CD4-positive, alpha-beta T cell treated with Interleukin-4 for 1 hour (primary cell): ENCODE results near the gene TM4SF4.

ENCODE experiments used
- DNase-seq, 2 donors: peaks; one replicate each; pipeline ENCODE4 v3.0.0-alpha.2; 2020 to 2022

TM4SF4 gene

DNA sequence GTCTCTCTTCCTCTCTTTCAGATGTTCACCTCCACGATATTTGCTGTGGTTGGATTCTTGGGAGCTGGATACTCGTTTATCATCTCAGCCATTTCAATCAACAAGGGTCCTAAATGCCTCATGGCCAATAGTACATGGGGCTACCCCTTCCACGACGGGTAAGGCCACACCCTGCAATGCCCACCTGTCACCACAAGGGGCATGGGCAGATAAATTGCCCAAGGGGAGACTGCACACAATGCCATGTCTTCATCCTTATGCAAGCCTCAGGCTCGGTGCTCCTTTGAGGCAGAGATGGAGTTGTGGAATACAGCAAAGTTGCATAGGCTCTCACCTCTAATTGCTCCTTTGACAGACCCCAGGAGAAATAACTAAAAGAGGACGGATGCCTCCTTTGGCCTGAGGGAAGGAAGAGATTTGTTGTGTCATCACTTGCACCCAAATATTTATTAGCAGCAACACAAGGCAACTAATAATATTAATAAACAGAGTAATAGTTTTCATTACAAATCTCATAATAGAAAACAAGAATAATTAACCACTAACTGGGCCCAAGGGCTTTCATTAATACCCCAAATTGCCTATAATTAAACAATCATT, 13.2 kb downstream of the TM4SF4 start:
- peak in 1 of 2 donors; percentile 10 for DNase-seq

DNA sequence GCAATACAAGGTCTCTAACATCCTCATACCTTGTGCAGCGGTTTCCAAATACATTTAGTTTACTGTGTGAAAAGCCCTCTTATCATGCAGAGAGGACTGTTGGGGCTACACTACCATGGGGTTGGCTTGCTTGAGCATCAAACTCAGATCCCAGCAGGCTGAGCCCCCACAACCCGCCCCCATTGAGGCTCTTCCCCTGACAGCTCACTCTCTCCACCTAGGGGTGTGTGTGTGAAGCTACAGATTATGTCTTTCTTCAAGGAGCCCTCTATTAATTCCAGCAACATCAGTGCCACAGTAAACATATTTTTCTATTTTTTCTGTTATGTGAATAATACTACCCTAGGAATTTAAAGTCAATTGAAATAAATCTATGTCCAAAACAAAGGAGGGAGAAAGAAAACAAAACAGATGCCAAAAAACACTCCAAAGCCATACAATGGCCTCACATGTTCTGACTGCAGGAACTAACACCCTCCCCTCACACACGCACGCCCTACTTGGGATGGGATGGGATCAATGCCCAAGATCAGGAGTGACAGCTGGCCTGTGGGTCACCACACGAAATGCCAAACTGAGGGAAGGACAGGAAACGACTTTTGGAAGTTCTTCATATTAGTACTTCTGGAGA, 14.7 kb downstream of the TM4SF4 start:
- DNase-seq = no peak

DNA sequence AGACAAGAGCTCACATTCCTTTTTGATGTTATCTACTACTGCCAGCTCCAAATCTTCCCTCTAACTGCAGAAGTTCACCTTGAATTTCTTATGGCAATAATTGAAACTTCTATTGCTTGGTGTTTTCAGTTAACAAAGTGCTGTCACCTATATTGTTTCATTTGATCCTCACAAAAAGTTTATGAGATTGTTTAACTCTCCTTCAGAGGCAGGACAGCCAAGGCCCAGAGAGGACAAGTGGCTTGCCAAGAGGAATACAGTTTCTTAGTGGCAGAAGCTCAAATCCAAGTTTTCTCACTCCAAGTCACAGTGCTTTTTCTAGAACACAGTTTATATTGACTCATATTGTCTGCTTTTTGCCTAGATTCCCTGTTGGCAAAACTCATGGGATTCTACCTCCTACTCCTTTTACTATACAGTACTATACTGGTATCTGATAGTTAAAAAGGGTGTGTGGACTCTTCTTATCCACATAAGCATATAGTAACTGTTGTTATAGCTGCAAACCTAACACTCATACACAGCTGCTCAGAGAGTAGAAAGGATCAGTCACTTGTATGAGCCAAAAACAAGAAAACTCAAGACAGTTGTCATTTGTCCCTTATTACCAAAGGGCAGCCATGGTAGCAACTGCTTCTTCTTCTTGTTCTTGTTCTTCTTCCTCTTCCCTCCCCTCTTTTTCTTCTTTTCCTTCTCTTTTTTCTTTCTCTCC, 15.9 kb downstream of the TM4SF4 start:
- DNase-seq = no peak

DNA sequence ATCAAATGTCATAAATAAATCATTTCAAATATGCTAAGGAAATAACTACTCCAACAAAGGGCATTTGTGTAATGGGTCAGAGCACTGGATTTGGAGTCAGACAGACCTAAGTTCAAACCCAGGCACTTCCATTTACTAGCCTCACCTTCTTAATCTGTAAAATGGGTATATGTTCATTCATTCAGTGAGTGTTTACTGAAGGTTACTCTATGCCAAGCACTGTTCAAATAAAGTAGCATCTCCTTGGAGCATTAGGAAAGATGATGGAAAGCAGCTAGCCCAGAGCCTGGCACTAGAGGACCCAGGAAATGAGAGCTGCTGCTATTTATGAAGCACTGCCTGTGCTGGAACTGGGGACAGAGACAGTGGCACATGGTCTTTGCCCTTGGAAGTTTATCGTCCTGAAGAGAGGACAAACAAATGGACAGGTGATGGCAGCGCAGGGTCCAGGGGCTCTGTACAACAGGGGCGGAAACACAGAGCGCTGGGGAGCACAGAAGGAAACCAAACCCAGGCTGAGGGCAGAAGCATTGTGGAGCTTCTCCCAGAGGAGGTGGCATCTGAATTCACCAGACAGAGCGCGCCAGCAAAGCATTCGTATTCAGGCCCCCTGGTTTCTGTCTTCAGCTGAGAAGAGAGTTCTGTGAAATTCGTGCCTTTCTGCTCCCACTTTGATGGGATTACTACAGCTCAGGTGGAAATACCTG, 19.0 kb downstream of the TM4SF4 start:
- no peak for DNase-seq

DNA sequence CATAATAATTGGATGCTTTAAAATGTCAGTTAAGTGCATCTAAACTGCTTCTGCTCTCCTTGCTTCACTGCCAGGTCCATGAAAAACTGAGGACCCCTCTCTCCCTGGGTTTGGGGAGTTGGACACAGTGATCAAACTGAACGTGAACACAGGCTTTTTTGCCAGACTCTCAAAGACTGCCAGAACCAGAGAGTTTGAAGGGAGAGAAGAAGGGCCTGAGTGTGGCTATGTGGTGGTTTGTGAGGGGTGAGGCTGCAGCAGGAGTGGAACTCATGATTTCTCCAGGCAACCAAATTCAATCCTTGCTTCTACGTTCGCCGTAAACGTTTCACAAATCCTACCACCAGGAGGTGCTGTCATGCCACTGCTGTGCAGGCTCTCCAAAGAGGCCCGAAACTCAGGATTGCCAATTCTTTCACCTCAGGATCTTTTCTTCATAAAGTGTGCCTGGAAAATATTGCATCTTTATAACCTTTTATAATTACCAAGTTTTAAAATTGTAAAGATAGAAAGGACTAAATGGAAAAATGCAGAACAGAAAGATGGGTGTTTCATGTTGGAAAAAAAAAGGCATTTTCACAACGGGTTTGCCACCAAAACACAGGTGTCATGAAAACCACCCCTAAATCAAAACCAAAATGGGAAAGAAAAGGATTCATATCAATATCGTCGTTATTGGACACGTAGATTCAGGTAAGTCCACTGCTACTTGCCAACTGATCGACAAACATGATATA, 19.7 kb downstream of the TM4SF4 start:
- DNase-seq = peak; percentile 27 to 28

DNA sequence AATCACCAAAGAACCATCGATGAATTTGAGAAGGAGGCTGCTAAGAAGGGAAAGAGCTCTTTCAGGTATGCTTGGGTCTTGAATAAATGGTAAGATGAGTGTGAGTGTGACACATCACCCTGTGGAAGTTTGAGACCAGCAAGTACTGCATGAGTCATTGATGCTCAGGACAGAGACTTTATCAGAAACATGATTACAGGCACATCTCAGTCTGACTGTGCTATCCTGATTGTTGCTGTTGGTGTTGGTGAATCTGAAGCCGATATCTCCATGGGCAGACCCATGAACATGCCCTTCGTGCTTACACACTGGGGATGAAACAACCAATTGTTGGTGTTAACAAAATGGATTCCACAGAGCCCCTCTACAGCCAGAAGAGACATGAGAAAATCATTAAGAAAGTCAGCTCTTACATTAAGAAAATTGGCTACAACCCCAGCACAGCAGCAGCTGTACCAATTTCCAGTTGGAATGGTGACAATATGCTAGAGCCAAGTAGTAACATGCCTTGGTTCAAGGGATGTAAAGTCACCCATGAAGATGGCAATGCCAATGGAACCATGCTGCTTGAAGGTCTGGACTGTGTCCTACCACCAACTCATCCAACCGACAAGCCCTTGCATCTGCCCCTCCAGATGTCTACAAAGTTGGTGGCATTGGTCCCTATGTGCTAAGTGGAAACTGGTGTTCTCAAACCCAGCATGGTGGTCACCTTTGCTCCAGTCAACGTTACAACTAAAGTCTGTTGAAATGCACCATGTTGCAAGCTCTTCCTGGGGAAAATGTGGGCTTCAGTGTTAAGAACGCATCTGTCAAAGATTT, 20.5 kb downstream of the TM4SF4 start:
- no peak for DNase-seq

DNA sequence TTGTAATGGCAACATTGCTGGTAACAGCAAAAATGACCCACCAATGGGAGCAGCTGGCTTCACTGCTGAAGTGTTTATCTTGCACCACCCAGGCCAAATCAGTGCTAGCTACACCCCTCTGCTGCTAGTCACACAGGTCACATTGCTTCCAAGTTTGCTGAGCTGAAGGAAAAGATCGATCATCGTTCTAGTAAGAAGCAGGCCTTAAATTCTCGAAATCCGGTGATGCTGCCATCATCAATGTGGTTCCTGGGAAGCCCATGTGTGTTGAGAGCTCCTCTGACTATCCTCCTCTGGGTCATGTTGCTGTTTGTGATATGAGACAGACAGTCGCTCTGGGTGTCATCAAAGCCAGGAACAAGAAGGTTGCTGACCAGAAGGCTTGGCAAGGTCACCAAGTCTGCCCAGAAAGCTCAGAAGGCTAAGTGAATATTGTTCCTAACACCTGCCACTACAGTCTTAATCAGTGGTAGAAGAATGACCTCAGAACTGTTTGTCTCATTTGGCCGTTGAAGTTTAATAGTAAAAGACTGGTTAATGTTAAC, 21.2 kb downstream of the TM4SF4 start:
- DNase-seq = no peak

DNA sequence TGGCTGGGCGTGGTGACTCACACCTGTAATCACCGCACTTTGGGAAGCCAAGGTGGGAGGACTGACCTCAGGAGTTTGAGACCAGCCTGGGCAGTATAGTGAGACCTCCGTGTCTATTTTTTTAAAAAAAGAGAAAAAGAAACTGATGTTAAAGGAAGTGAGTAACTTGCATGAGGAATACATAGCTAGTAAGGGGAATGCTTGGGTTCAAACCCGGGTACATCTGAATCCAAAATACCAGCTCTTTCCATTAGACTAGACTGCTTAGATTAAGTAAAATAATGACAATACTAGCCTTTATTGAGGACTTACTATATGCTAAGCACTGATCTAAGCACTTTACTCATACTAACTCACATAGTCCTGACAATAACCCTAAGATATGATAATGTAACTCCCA, 22.4 kb downstream of the TM4SF4 start:
- DNase-seq = no peak

DNA sequence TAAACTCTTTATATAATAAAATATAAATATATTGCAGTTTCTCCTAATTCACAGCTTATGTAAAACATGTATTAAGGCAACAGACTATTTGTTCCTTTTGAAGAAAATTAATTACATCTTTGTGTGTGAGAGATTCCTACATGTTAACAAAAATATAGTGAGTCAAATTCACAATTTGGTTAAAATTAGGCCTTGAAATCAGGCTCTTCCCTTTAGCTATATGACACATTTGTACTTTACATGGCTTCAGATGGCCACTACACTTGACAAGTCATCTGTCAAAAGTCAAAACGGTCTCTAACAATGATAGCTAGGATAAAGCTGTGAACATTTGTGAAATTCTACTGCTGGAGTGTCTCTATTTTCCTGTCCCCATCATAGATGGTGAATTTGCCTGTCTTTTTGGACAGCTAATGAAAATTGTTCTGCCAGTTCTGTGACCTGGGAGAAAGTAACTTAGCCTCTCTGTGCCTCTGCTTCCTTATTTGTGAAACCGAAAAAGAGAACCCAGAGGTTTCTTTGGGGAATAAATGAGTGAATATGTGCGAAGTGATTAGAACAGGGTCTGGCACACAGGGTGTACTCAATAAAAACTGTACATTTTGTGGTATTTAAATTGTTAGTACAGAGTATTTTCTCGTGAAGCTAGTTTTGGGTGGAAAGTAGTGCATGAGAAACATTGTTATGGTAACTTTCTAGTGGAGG, 23.6 kb downstream of the TM4SF4 start:
- DNase-seq = no peak

DNA sequence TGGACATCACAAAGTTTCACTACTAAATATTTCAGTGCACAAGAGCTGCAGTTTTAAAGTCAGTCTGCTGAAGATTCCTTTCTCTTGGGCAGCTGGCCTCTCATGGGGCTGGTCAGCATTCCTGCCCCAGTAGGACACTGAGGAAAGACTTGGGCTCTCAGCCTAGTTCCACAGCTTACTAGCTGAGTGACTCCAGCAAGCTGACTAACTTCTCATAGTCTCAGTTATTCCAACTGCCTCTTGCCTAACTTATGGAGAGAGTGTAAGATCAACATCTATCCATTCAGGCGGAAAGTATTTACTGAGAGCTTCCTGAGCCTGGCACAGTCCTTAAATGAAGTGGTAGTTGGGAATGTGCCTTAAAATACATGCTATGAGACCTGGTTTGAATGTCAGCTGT, 27.0 kb downstream of the TM4SF4 start:
- DNase-seq = no peak

DNA sequence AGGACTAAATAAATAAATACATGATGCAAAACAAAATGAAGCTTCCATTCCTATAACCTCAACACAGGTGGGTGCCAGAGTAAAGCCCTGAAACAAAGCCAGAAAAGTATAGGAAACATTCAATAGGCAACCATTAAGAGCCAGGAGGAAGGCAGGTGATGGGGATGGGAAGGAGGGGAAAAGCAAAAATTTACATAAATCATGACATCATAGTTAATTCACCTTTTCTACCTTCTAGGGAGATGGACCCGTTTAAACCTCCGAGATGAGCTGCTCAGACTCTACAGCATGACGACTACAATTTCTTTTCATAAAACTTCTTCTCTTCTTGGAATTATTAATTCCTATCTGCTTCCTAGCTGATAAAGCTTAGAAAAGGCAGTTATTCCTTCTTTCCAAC, 27.9 kb downstream of the TM4SF4 start:
- no peak for DNase-seq

DNA sequence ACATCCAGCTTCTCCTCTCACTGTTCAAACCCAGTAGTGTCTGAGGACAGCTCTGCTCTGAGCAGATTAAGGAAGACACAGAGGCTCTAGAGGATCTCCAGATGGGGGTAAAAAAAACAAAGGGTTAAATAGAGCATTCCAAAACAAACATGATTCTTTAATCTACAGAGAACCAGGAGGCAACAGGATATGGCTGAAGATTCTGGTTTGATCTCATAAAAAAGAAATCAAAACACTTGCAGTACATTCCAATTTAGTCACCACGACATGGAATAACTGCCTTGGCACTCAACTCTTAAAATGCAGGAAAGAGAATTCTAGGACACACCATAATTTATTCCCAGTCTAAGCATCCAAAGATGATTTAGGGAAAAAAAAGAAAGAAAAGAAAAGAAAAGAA, 32.0 kb downstream of the TM4SF4 start:
- DNase-seq = no peak

DNA sequence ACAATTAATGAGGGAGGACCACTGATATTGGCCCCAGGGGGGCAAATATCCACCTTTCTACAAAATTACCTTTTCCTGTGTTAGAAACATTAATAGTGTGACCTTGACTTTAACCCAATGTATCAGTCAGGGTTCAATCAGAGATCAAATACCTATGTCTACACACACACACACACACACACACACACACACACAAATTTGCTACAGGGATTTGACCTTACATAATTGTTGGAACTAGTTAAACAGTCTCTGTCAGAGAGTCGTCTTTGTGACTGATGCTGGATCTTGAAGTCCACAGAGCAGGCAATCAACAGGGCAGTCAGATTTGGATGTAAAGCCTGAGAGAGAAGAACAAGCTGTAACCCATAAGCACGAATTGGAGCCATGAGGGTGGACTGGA, 32.5 kb downstream of the TM4SF4 start:
- DNase-seq = no peak

DNA sequence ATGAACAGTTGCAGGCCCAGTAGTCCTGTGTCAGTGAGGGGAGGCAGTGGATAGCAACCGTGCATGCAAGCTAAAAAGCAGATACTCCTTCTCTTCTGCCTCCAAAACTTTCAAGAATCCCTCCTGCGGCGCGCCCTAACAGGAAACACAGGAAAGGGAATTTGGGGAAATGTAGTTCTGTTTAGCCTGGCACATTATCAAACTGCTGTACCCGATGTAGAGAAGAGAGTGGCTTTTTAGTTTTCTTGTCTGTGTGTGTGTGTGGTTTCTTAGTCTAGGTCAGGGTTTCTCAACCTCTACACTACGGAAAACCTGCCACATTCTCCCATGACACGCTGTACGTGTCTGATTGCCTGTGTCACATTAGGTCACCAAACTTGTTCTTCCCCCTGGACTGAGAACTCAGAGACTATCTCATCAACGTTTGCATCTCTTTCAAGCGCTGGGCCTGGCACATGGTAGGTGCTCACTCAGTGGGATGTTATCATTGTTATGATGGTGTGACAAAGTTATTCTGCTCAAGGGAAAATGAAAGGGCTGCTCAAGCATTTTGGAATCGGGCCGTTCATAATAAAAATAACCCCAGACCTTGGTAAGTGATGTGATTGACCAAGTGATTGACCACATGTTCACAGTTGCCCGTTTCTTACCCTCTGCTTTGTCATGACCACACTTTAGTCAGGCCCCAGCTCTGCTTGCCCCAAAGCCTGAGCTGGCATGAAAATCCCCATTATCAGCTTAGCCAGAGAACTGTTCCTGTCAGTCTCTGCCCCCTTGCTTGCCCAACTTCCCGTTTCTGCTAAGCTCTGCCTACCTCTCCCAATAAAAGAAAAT, 33.2 kb downstream of the TM4SF4 start:
- DNase-seq = peak in 1 of 2 donors; percentile 39

DNA sequence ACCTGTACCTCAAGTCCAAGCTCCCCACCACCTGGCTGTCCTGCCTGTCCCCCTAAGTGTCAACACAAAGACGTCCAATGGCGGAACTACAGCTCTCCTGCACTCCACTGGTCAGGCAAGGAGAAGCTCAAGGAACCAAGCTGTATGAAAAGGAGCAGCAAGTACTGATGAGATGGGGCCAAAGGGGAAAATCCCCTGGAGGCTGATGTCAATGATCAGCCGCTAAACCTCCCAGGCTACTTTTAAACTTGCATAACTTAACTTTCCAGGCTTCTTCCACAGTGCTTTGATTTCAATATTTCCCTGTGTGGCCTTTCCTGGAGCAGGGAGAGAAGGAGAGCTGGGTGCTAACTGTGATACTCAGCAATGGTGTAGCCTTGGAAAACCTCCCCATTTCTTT, 35.0 kb downstream of the TM4SF4 start:
- DNase-seq = no peak

DNA sequence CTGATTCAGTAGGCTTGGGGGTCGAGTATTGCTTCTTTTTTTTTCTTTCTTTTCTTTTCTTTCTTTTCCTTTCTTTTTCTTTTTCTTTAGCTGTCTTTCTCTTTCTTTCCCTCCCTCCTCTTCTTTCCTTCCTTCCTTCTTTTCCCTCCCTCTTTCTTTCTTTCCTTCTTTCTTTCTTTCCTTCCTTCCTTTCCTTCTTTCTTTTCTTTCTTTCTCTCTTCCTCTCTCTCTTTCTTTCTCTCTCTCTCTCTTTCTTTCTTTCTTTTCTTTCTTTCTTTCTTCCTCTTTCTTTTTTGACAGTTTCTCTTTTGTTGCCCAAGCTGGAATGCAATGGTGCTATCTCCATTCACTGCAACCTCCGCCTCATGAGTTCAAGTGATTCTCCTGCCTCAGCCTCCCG, 36.0 kb downstream of the TM4SF4 start:
- no peak for DNase-seq

DNA sequence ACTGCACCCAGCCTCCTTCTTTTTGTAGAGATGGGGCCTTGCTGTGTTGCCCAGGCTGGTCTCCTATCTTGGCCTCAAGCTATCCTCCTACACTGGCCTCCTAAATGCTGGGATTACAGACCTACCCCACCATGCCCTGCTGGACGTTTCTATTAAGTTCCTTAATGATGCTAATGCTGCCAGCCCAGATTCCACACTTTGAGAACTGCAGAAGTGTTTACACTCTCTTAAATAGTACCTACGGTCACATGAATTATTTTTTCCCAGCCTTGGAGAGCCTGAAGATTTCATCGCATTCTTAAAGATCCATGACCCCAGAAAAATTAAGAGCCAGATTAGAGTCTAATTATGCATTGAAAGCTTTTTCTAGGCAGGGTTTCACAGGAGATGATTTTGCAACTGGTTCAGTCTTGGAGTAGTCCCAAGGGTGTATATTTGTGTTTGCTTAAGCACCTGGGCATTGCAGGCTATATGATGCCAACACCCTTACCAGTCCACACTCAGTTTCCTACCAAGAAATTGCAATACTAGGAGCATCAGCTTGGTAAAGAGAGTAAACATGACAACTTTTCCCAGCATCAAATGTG, 36.6 kb downstream of the TM4SF4 start:
- no peak for DNase-seq

DNA sequence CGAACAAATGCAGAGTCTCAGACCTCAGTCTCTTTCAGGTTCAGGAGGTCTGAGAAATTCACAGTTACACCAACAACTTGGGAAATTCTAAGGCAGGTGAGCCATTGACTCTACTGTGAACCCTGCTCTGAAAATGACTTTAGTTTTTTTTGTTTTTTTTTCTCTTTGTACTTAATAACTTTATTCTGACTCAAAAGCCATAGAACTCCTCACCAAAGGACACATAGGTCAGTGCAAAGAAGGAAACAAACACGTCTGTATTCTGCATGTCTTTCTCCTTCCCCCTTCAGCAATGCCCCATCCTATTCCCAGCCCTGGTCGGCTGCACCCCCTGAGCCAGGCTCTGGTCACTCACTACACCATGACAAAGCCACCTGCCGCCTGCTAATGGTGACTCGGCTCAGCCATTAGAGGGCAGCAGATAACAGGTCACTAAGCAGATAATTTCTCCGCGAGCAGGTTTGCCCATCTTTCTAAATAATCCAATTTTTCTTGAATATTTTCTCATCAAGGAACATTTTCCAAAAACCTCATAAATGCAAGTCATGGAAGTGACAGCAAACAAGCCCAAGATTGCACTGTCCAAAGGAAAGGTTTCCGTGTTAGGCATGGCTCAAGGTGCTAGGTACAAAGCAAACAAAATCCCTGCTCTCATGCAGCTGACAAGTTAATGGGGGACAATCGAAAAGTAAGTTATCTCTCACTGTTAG, 37.7 kb downstream of the TM4SF4 start:
- peak; percentile 30 to 41 for DNase-seq

DNA sequence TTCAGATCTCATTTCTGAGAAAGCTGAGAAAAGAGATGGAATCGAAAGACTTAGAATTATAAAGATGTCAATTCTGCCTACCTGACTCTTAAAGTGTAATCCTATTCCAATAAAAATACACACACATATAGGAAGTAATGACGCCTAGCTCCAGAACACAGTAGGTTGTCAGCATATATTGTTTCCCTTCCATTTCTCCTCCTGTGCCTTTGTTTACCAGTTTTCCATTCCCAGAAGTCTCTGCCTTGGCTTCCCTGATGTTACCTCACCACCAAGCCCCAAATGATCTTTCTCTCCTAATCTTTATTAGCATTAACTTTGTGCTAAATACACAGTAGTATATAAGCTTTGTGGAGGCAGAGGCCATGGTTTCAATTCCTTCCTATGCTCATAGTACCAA, 40.0 kb downstream of the TM4SF4 start:
- no peak for DNase-seq
